Endodermal cell (in vitro differentiated cells): Measurements from ENCODE around the gene APLN. TPM values are rescaled to one million over a fixed set of nuclear protein-coding genes. Genes with fewer than 3 reads are reported as not detected.

ENCODE experiments used
- DNase-seq: peaks from one replicate; pipeline ENCODE4 v3.0.0-alpha.2; 2017
- H3K27ac ChIP-seq: 2 replicates; pipeline ENCODE4 v1.5.1; 2013; ENCODE audit warnings: mild to moderate bottlenecking, low read depth, low read length, moderate library complexity
- H3K27me3 ChIP-seq: 2 replicates; pipeline ENCODE4 v1.6.1; 2013; ENCODE audit warnings: mild to moderate bottlenecking, low read length, moderate library complexity; ENCODE audit not compliant: insufficient read depth, control insufficient read depth, poor library complexity, severe bottlenecking
- H3K36me3 ChIP-seq: 2 replicates; pipeline ENCODE4 v1.7.0; 2013; ENCODE audit warnings: mild to moderate bottlenecking, low read length, moderate library complexity; ENCODE audit not compliant: control insufficient read depth, insufficient read depth
- H3K4me1 ChIP-seq: one replicate; pipeline ENCODE4 v1.7.0; 2013; ENCODE audit warnings: low read length; ENCODE audit not compliant: control insufficient read depth, insufficient read depth
- H3K4me3 ChIP-seq: 2 replicates; pipeline ENCODE4 v1.5.1; 2013; ENCODE audit warnings: mild to moderate bottlenecking, low read length, moderate library complexity
- H3K9ac ChIP-seq: 2 replicates; pipeline ENCODE4 v1.6.1; 2013; ENCODE audit warnings: mild to moderate bottlenecking, low read length, moderate library complexity; ENCODE audit not compliant: poor library complexity, severe bottlenecking; ENCODE audit errors: extremely low read depth
- H3K9me3 ChIP-seq: 2 replicates; pipeline ENCODE4 v1.6.1; 2013; ENCODE audit warnings: mild to moderate bottlenecking, low read length, moderate library complexity; ENCODE audit not compliant: control insufficient read depth
- H3K27ac Mint-ChIP-seq: 2 replicates; pipeline ENCODE4 v1.8.0; 2020; ENCODE audit warnings: mixed read lengths
- H3K27me3 Mint-ChIP-seq: 2 replicates; pipeline ENCODE4 v1.8.0; 2021; ENCODE audit warnings: mild to moderate bottlenecking, mixed read lengths; ENCODE audit not compliant: insufficient read depth
- H3K36me3 Mint-ChIP-seq: 2 replicates; pipeline ENCODE4 v1.8.0; 2020; ENCODE audit warnings: low read depth, mixed read lengths
- H3K4me1 Mint-ChIP-seq: 2 replicates; pipeline ENCODE4 v1.8.0; 2020; ENCODE audit warnings: mixed read lengths
- H3K4me3 Mint-ChIP-seq: 2 replicates; pipeline ENCODE4 v1.8.0; 2020; ENCODE audit warnings: mild to moderate bottlenecking, moderate library complexity, mixed read lengths
- H3K9me3 Mint-ChIP-seq: 2 replicates; pipeline ENCODE4 v1.8.0; 2020; ENCODE audit warnings: mild to moderate bottlenecking, mixed read lengths
- CTCF ChIP-seq: fragments of 200-600 bp; sonication (generic); conservative IDR thresholded peaks from 2 replicates; pipeline ENCODE4 v1.5.0; 2021; ENCODE audit warnings: antibody characterized with exemption, mild to moderate bottlenecking
- WGBS, 2 experiments: methylation state at CpG; one replicate each; pipeline versions ENCODE4 v1.1.5 to v1.1.7; 2013; ENCODE audit warnings: missing lambda C conversion rate in 2 of 2, mixed read lengths in 1 of 2; ENCODE audit not compliant: insufficient coverage in 1 of 2, insufficient read length in 1 of 2; 5-methylcytosine and 5-hydroxymethylcytosine counted together
- total RNA-seq, 2 donors: library from RNA; stranded (reverse); fragmentation: NEBNext Ultra II Directional in 1 of 2; extraction: Animal tissue kit (Norgen Biotek cat#: 25700) in 1 of 2; gene quantifications; 2 replicates in 1 of 2; 3 replicates in 1 of 2; pipeline ENCODE4 v1.2.1, GENCODE V29; 2021

The APLN gene
- total RNA-seq, 2 donors from 2014 or later, result 0.22 TPM; not detected in 1

GRCh38 chrX:129609395-129609794, 45.4 kb downstream of the APLN start:
- no peaks in the 10 kb centered on the region for H3K9me3 Mint-ChIP-seq
- Histone ChIP-seq H3K9ac (no peak overlapping the region), H3K9me3 (no peaks in the 10 kb centered on the region), H3K27ac (no peak overlapping the region), H3K27me3 (no peaks in the 10 kb centered on the region), H3K4me1 (no peaks in the 10 kb centered on the region), H3K36me3 (no peaks in the 10 kb centered on the region), H3K4me3 (no peak overlapping the region)
- peak; percentile 37 for TF ChIP-seq CTCF
- no peak overlapping the region for H3K4me3 Mint-ChIP-seq
- 77 to 100% methylated on average over 1 of the region's 1 CpG for WGBS, 2 experiments
- H3K27me3 Mint-ChIP-seq, result peaks cover 19% of the 10 kb centered on the region
- H3K36me3 Mint-ChIP-seq, result no peaks in the 10 kb centered on the region
- H3K4me1 Mint-ChIP-seq, result no peaks in the 10 kb centered on the region
- no peak for DNase-seq
- no peak overlapping the region for H3K27ac Mint-ChIP-seq

GRCh38 chrX:129608496-129608895, 46.3 kb downstream of the APLN start:
- H3K4me1 ChIP-seq, result no peaks in the 10 kb centered on the region
- H3K9me3 Mint-ChIP-seq, result no peaks in the 10 kb centered on the region
- no peak overlapping the region for H3K27ac Mint-ChIP-seq
- H3K9me3 ChIP-seq, result no peaks in the 10 kb centered on the region
- H3K36me3 ChIP-seq, result no peaks in the 10 kb centered on the region
- no peaks in the 10 kb centered on the region for H3K4me1 Mint-ChIP-seq
- H3K27me3 Mint-ChIP-seq, result peaks cover 19% of the 10 kb centered on the region
- no peak for DNase-seq
- no peak overlapping the region for H3K4me3 Mint-ChIP-seq
- H3K27ac ChIP-seq, result no peak overlapping the region
- no peak for TF ChIP-seq CTCF
- H3K27me3 ChIP-seq, result no peaks in the 10 kb centered on the region
- 96 to 100% methylated on average over 1 to 3 of the region's 3 CpGs for WGBS, 2 experiments
- H3K4me3 ChIP-seq, result no peak overlapping the region
- H3K36me3 Mint-ChIP-seq, result no peaks in the 10 kb centered on the region
- no peak overlapping the region for H3K9ac ChIP-seq

- peak; percentile 87 for TF ChIP-seq CTCF
- Histone ChIP-seq H3K9ac (no peak overlapping the region), H3K36me3 (no peaks in the 10 kb centered on the region), H3K27ac (no peak overlapping the region), H3K27me3 (no peaks in the 10 kb centered on the region), H3K4me3 (no peak overlapping the region), H3K9me3 (no peaks in the 10 kb centered on the region), H3K4me1 (no peaks in the 10 kb centered on the region)
- H3K27me3 Mint-ChIP-seq, result peaks cover 20% of the 10 kb centered on the region
- peaks cover 4% of the 10 kb centered on the region for H3K36me3 Mint-ChIP-seq
- H3K4me3 Mint-ChIP-seq, result no peak overlapping the region
- 7% methylated on average over 4 of the region's 5 CpGs; no CpG with 5 or more reads in 1 of the 2 experiments for WGBS, 2 experiments
- no peak overlapping the region for H3K27ac Mint-ChIP-seq
- DNase-seq, result peak; percentile 80
- H3K4me1 Mint-ChIP-seq, result no peaks in the 10 kb centered on the region
- no peaks in the 10 kb centered on the region for H3K9me3 Mint-ChIP-seq
These were observed 47.8 kb downstream of the APLN start for GRCh38 chrX:129606918-129607317.
